ENCODE measurements around the gene RAD9A. TPM values are rescaled to one million over a fixed set of nuclear protein-coding genes. Genes with fewer than 3 reads are reported as not detected.

Gene RAD9A
- polyA plus RNA-seq, 2 donors = 17.5 to 26.2 TPM

DNA sequence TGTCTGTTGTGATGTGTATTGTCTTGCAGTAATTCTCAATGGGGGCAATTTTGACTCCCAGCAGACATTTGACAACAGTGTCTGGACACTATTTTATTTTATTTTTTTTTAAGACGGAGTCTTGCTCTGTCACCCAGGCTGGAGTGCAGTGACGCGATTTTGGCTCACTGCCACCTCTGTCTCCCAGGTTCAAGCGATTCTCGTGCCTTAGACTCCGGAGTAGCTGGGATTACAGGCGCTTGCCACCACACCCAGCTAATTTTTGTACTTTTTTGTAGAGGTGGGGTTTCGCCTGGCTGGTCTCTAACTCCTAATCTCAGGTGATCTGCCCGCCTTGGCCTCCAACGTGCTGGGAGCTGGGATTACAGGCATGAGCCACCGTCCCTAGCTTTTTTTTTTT is 37.9 kb downstream of the RAD9A start:
- no peaks in the 10 kb centered on the region for H3K9me3 ChIP-seq (ENCODE audit: control insufficient read depth in 2 of 2, insufficient read depth in 1 of 2, low read depth in 1 of 2, low read length in 1 of 2)
- H3K36me3 ChIP-seq (ENCODE audit: control insufficient read depth in 2 of 2, insufficient read depth in 2 of 2, low read length in 1 of 2) = peaks cover 0 to 37% of the 10 kb centered on the region in 2 donors
- peak overlapping the region in 1 of 2 donors; percentile 89 for H3K4me3 ChIP-seq (ENCODE audit: low read depth in 1 of 2, low read length in 2 of 2)
- H3K27ac ChIP-seq (ENCODE audit: low read depth in 2 of 2, low read length in 1 of 2) = peak overlapping the region; percentile 95
- H3K4me1 ChIP-seq (ENCODE audit: control insufficient read depth in 2 of 2, insufficient read depth in 2 of 2, low read length in 1 of 2) = peaks cover 2 to 19% of the 10 kb centered on the region in 2 donors
- H3K27me3 ChIP-seq (ENCODE audit: control insufficient read depth in 1 of 2, insufficient read depth in 2 of 2, low read length in 2 of 2) = no peaks in the 10 kb centered on the region
- WGBS, 2 donors = 61 to 65% methylated on average over 11 of the region's 11 CpGs

DNA sequence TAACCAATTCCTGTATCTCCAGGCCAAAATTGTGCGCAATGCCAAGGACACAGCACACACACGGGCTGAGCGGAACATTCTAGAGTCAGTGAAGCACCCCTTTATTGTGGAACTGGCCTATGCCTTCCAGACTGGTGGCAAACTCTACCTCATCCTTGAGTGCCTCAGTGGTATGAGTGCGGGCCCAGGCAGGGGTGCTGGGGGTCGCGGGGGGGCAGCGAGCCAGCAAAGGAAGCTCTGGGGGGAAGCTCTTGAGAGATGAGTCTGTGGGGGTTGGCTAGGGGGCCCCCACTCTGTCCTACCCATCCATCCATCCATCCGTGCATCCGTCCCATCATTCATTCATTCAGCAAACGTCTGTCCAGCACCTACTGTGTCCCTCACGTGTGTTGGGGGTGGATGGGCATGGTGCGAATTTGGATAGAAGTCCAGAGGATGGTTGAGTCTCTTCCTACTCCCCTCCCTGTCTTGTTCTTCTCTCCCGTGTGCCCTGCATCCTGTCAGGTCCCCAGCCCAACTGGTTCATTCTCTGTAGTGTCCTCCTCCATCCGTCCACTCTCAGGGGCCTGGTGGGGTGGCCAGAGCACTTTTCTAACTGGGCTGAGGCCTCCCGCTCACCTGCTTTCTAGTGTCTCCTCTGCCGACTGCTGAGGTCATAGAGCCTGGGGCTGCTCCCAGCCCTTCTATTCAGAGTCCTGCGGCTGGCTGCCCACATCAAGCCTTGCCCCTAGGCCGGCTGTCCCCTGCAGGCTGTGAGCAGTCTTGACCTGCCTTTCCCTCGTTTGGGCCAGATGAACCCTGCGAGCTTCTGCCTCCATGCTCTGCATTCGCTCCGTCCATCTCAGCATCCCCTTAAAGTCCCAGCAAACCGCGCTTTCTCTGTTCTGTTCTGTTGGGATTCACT is 39.8 kb downstream of the RAD9A start:
- Histone ChIP-seq H3K27ac (ENCODE audit: low read depth in 2 of 2, low read length in 1 of 2) (no peak overlapping the region), H3K27me3 (ENCODE audit: control insufficient read depth in 1 of 2, insufficient read depth in 2 of 2, low read length in 2 of 2) (no peaks in the 10 kb centered on the region), H3K36me3 (ENCODE audit: control insufficient read depth in 2 of 2, insufficient read depth in 2 of 2, low read length in 1 of 2) (peaks cover 3 to 54% of the 10 kb centered on the region in 2 donors), H3K9me3 (ENCODE audit: control insufficient read depth in 2 of 2, insufficient read depth in 1 of 2, low read depth in 1 of 2, low read length in 1 of 2) (no peaks in the 10 kb centered on the region), H3K4me1 (ENCODE audit: control insufficient read depth in 2 of 2, insufficient read depth in 2 of 2, low read length in 1 of 2) (peaks cover 8 to 23% of the 10 kb centered on the region in 2 donors), H3K4me3 (ENCODE audit: low read depth in 1 of 2, low read length in 2 of 2) (no peak overlapping the region)
- 89 to 90% methylated on average over 24 of the region's 24 CpGs for WGBS, 2 donors

DNA sequence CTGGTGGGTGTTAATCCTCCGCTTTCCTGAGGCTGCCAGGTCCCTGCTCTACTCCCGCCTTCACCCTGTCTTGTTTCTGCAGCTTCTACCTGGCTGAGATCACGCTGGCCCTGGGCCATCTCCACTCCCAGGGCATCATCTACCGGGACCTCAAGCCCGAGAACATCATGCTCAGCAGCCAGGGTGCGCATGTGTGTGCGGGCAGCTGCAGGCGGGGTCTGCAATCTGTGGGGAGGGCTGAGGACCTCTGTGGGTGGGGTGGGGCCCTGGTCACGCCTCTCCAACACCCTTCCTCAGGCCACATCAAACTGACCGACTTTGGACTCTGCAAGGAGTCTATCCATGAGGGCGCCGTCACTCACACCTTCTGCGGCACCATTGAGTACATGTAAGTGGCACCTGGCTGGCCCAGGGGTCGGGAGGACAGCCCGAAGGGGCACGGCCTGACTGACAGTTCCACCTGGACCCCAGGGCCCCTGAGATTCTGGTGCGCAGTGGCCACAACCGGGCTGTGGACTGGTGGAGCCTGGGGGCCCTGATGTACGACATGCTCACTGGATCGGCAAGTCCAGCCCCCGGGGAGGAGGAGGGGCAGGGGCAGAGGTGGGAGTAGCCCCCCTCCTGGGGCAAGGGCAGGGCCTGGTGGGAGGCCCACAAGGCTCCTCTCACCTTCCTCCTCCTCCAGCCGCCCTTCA is 41.0 kb downstream of the RAD9A start:
- Histone ChIP-seq H3K9me3 (ENCODE audit: control insufficient read depth in 2 of 2, insufficient read depth in 1 of 2, low read depth in 1 of 2, low read length in 1 of 2) (no peaks in the 10 kb centered on the region), H3K36me3 (ENCODE audit: control insufficient read depth in 2 of 2, insufficient read depth in 2 of 2, low read length in 1 of 2) (peaks cover 3 to 58% of the 10 kb centered on the region in 2 donors), H3K27me3 (ENCODE audit: control insufficient read depth in 1 of 2, insufficient read depth in 2 of 2, low read length in 2 of 2) (no peaks in the 10 kb centered on the region), H3K4me3 (ENCODE audit: low read depth in 1 of 2, low read length in 2 of 2) (no peak overlapping the region), H3K4me1 (ENCODE audit: control insufficient read depth in 2 of 2, insufficient read depth in 2 of 2, low read length in 1 of 2) (peaks cover 8 to 22% of the 10 kb centered on the region in 2 donors), H3K27ac (ENCODE audit: low read depth in 2 of 2, low read length in 1 of 2) (no peak overlapping the region)
- WGBS, 2 donors = 84 to 87% methylated on average over 22 of the region's 22 CpGs

GRCh38 chr11:67433536-67434394 is 42.0 kb downstream of the RAD9A start:
- Histone ChIP-seq H3K36me3 (ENCODE audit: control insufficient read depth in 2 of 2, insufficient read depth in 2 of 2, low read length in 1 of 2) (peaks cover 3 to 67% of the 10 kb centered on the region in 2 donors), H3K4me3 (ENCODE audit: low read depth in 1 of 2, low read length in 2 of 2) (no peak overlapping the region), H3K27ac (ENCODE audit: low read depth in 2 of 2, low read length in 1 of 2) (no peak overlapping the region), H3K27me3 (ENCODE audit: control insufficient read depth in 1 of 2, insufficient read depth in 2 of 2, low read length in 2 of 2) (no peaks in the 10 kb centered on the region), H3K4me1 (ENCODE audit: control insufficient read depth in 2 of 2, insufficient read depth in 2 of 2, low read length in 1 of 2) (peaks cover 8 to 22% of the 10 kb centered on the region in 2 donors), H3K9me3 (ENCODE audit: control insufficient read depth in 2 of 2, insufficient read depth in 1 of 2, low read depth in 1 of 2, low read length in 1 of 2) (no peaks in the 10 kb centered on the region)
- WGBS, 2 donors = 77 to 78% methylated on average over 22 of the region's 22 CpGs

DNA sequence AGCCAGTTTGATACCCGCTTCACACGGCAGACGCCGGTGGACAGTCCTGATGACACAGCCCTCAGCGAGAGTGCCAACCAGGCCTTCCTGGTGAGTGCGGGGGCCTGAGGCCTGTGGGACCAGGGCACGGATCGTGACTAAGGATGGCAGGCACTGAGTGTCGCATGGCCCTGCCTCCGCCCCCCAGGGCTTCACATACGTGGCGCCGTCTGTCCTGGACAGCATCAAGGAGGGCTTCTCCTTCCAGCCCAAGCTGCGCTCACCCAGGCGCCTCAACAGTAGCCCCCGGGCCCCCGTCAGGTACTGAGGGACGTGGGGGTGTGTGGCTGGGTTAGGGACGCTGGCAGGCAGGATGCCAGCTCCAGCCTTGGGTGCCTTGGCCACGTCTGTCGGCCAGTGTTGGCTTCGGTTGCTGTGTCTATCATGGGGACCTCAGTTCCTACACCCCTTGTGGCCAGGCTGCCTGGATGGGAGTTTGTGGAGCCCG is 42.7 kb downstream of the RAD9A start:
- no peaks in the 10 kb centered on the region for H3K9me3 ChIP-seq (ENCODE audit: control insufficient read depth in 2 of 2, insufficient read depth in 1 of 2, low read depth in 1 of 2, low read length in 1 of 2)
- no peak overlapping the region for H3K4me3 ChIP-seq (ENCODE audit: low read depth in 1 of 2, low read length in 2 of 2)
- H3K27ac ChIP-seq (ENCODE audit: low read depth in 2 of 2, low read length in 1 of 2) = peak overlapping the region in 1 of 2 donors; percentile 22
- peaks cover 3 to 71% of the 10 kb centered on the region in 2 donors for H3K36me3 ChIP-seq (ENCODE audit: control insufficient read depth in 2 of 2, insufficient read depth in 2 of 2, low read length in 1 of 2)
- 70 to 76% methylated on average over 23 of the region's 23 CpGs for WGBS, 2 donors
- peaks cover 9 to 20% of the 10 kb centered on the region in 2 donors for H3K4me1 ChIP-seq (ENCODE audit: control insufficient read depth in 2 of 2, insufficient read depth in 2 of 2, low read length in 1 of 2)
- no peaks in the 10 kb centered on the region for H3K27me3 ChIP-seq (ENCODE audit: control insufficient read depth in 1 of 2, insufficient read depth in 2 of 2, low read length in 2 of 2)

GRCh38 chr11:67435031-67435726 is 43.4 kb downstream of the RAD9A start:
- Histone ChIP-seq H3K4me1 (ENCODE audit: control insufficient read depth in 2 of 2, insufficient read depth in 2 of 2, low read length in 1 of 2) (peaks cover 13 to 21% of the 10 kb centered on the region in 2 donors), H3K27me3 (ENCODE audit: control insufficient read depth in 1 of 2, insufficient read depth in 2 of 2, low read length in 2 of 2) (no peaks in the 10 kb centered on the region), H3K4me3 (ENCODE audit: low read depth in 1 of 2, low read length in 2 of 2) (no peak overlapping the region), H3K27ac (ENCODE audit: low read depth in 2 of 2, low read length in 1 of 2) (peak overlapping the region in 1 of 2 donors; percentile 22), H3K9me3 (ENCODE audit: control insufficient read depth in 2 of 2, insufficient read depth in 1 of 2, low read depth in 1 of 2, low read length in 1 of 2) (no peaks in the 10 kb centered on the region), H3K36me3 (ENCODE audit: control insufficient read depth in 2 of 2, insufficient read depth in 2 of 2, low read length in 1 of 2) (peaks cover 3 to 78% of the 10 kb centered on the region in 2 donors)
- WGBS, 2 donors = 67 to 71% methylated on average over 25 to 26 of the region's 26 CpGs

DNA sequence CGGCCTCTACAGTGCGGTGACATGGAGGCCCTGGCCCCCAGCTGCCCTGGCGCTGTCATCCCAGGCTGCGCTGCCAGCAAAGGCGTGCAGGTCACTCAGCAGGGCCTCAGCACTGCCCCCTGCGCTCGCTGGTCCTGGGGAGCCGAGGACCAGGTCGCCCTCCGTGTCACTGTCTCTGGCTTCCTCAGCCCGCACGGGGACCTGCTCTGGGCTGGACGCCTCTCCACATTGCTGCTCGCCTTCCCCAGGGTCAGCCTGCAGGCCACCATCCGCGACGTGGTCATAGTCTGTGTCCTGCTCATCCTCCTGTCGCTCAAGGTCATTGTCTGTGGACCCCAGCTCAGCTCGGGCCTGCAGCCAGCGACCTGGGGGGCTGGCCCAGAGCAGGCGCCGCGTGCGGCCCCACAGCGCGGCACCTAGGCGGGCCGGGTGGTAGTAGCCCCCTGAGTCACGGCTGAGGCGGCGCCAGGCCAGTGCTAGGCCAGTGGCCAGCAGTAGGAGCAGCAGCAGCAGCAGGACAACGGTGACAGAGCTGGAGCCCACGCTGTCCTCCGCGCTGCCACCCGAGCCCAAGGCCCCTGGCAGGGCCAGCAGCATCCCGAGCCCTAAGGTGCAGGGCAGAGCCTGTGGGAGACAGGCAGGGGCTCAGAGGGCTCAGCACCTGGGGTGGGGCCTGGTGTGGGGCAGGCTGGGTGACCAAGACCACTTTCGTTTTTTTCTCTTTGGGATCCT is 44.1 kb downstream of the RAD9A start:
- H3K36me3 ChIP-seq (ENCODE audit: control insufficient read depth in 2 of 2, insufficient read depth in 2 of 2, low read length in 1 of 2) = peaks cover 3 to 78% of the 10 kb centered on the region in 2 donors
- peak overlapping the region in 1 of 2 donors; percentile 17 for H3K27ac ChIP-seq (ENCODE audit: low read depth in 2 of 2, low read length in 1 of 2)
- no peaks in the 10 kb centered on the region for H3K9me3 ChIP-seq (ENCODE audit: control insufficient read depth in 2 of 2, insufficient read depth in 1 of 2, low read depth in 1 of 2, low read length in 1 of 2)
- 82 to 83% methylated on average over 38 of the region's 38 CpGs for WGBS, 2 donors
- peaks cover 13 to 25% of the 10 kb centered on the region in 2 donors for H3K4me1 ChIP-seq (ENCODE audit: control insufficient read depth in 2 of 2, insufficient read depth in 2 of 2, low read length in 1 of 2)
- peak overlapping the region; percentile 16 to 25 for H3K4me3 ChIP-seq (ENCODE audit: low read depth in 1 of 2, low read length in 2 of 2)
- no peaks in the 10 kb centered on the region for H3K27me3 ChIP-seq (ENCODE audit: control insufficient read depth in 1 of 2, insufficient read depth in 2 of 2, low read length in 2 of 2)

DNA sequence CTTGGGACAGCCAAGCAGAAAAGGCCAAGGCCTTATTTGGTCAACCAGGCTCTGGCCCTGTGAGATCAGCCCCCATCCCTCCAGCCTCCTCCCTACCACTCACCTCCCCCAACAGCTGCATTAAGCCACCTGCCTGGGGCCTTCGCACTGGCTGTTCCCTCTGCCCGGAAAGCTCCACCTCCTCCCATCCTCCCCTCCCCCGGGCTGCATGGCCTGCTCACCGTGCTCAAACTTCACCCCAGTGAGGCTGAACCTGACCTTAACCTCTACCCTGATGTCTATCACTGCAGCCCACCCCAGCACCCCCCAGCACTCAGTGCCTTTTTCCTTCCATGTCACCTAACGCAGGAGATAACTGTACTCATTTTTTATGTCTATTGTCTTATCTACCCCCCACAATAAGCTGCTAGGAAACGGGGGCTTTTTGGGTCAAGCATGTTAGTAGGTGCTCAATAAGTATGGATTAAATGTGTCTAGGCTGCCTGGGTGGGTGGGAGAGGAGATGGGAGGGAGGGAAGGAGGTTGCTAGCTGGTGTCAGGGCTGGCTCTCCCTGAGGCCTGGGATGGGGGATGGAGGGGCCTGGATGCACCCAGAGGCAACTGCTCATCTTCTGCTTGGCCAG is 44.8 kb downstream of the RAD9A start:
- Histone ChIP-seq H3K36me3 (ENCODE audit: control insufficient read depth in 2 of 2, insufficient read depth in 2 of 2, low read length in 1 of 2) (peaks cover 3 to 83% of the 10 kb centered on the region in 2 donors), H3K9me3 (ENCODE audit: control insufficient read depth in 2 of 2, insufficient read depth in 1 of 2, low read depth in 1 of 2, low read length in 1 of 2) (no peaks in the 10 kb centered on the region), H3K4me1 (ENCODE audit: control insufficient read depth in 2 of 2, insufficient read depth in 2 of 2, low read length in 1 of 2) (peaks cover 13 to 29% of the 10 kb centered on the region in 2 donors), H3K4me3 (ENCODE audit: low read depth in 1 of 2, low read length in 2 of 2) (peak overlapping the region; percentile 16 to 25), H3K27me3 (ENCODE audit: control insufficient read depth in 1 of 2, insufficient read depth in 2 of 2, low read length in 2 of 2) (no peaks in the 10 kb centered on the region), H3K27ac (ENCODE audit: low read depth in 2 of 2, low read length in 1 of 2) (peak overlapping the region in 1 of 2 donors; percentile 43)
- WGBS, 2 donors = 40 to 51% methylated on average over 6 of the region's 6 CpGs

Measured in esophagus (tissue), 2 donors.